Measurements from ENCODE around the gene CD300A.

CD300A gene

DNA sequence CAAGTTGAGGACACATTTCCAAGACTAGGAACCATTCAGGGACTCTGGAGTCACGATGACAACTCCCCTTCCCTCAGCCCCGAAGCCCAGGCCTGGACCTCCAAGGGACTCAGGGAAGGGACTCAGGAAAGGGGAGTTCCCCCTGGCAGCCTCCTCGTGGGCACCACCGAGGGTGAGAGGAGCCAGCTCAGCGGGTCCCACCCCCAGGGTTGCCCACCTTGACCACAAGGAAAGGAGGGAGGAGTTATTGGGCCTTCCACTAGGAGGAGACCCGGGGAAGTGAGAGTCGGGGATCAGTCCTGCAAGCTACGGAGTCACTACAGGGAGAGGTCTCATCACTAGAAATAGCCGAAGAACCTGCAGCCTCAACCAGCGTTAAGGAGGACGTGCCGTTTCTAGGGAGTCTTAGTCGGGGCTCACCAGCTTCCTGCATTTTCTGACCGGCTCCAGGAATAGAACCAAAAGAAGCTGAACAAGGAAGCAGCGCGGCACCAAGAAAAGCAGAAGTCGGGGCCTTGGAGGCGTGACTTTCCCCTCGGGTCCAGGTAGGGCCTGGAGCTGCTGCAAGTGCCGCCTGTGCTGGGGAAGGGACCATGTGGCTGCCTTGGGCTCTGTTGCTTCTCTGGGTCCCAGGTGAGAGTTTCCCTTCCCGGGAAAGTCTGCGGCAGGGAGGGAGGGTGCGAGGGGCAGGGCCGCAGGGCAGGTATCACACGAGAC is at the start of gene CD300A:
Gene CD300A (plus strand): TSS at position 524 of the 717 bp plus-strand sequence. CDS start 70 bp downstream, at position 594.
- DNase-seq, result no peak

DNA sequence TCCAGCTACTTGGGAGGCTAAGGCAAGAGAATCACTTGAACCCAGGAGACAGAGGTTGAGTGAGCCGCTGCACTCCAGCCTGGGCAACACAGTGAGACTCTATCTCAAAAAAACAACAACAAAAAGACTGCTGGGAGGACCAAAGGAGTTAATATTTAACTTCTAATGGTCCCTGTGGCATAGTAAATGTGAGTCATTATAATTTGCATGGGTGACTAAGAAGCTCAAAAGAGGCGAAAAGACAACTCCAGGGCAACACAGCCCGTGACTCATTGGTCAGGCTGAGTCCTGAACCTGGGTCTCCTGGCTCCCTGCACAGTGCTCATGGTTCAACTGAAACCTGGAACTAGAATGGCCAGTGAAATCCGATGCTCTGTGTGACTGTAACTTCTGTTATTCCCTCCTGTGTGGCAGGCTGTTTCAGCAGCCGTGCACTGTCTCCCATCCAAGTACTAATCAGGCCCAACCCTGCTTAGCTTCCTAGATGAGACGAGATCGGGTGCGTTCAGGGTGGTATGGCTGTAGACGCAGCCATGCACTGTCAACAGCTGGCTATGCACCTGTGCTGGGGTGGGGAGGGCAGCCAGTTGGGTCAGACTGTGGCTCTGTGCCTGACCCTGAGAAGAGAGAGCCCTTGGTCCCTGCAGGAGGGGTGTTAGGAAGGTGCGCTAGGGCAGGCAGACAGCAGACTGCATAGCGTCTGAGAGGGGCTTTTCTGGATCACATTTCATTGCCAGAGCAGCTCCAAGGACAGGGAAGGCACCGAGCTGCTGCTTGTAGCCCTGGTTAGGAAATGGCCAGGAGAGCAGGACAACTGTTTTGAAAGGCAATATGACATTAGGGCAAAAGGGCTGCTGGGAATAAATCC is 49.0 kb upstream of the CD300A start:
- DNase-seq, result no peak

- DNase-seq, result no peak
These were observed 46.5 kb upstream of the CD300A start for GRCh38 chr17:74419928-74420411.

DNA sequence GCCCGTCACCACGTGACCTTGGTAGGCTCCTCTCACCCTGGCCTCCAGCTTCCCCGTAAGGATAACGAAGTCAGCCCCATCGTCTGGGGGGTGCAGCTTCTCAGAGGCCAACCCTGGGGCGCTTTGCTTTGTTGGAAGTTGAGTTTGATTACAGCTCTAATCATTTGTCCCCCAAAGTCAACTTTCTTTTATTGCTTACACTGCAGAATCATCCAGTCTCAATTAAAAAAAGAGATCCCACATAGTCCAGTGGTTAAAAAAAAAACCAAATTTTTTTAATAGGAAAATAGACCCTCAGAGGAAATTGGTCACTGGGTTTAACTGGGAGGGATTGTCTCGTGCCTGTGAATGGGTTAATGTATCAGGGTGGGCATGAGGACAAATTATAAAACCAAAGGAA is 42.3 kb upstream of the CD300A start:
- no peak for DNase-seq

DNA sequence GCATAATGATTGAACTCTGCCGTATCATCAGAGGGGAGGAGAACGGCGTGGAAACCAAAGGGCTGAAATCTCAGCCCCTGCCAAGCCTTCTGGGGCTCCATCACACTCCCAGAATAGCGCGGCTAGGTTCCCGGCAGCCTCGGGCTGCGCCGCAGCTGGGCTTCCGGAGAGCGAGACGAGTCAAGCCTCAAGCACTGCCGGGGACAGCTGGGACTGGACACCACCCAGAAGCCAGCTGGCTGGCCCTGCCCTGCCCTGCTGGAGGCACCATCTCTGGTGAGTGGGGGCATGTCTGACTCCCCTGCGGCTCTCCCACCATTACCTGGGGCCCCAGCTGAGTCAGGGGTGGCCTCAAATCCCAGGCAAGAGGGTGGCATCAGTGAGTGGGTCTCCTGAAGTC is 41.8 kb upstream of the CD300A start:
- DNase-seq, result no peak

GRCh38 chr17:74426551-74427047 is 39.8 kb upstream of the CD300A start:
- no peak for DNase-seq

GRCh38 chr17:74427048-74427762 is 39.2 kb upstream of the CD300A start:
- no peak for DNase-seq

- DNase-seq, result no peak
These were observed 38.7 kb upstream of the CD300A start for GRCh38 chr17:74427763-74428153.

DNA sequence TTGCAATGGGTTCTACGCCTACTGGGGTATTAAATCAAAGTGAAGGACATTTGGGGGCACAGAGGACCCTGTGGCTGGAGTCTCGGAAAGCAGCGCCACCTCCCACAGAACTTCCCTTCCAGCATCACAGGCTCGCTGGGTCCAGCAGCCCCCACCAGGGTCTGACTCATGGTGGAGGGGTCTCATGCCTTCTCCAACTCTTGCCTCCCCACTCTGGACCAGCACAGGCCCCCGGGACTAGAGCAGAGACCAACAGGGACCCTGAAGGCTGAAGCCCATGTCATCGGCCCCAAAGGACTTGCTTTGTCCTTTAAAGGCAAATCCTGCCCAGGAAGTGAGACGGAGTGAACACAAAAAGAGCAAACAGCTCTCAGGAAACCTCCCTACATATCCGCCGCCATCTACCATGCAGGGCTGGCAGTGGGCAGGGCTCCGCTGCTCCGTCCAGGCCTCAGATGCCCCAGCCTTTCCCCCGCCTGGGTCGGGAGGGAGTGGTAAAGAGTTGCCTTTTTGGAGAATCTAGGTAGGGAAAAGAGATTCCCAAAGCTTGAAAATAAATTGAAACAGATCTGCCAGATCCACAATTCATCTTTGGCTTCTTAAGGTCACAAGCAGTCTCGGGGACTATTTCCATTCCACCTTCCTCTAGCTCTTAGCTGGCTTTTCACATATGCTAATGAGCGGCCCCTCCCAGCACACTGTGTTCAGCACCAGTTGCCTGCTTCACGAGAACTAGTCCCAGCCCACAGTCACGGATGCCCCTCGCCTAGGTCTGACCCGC is 36.6 kb upstream of the CD300A start:
- no peak for DNase-seq

DNA sequence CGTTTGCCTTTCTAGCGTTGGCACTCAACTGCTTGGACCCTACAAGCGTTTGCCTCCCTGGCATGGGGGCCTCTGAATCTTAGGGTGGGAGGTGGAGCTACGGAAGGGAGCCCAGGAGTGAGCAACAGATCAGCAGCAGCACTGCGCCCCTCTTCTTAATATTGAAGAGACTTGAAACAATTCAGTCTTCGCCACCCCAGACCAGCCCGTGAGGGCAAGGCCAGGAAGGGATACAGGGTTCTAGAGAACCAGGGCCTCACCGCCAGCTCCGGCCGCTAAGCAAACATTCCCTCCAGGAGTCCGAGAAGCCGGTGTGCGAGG is 36.1 kb upstream of the CD300A start:
- no peak for DNase-seq

- DNase-seq, result no peak
These were observed 35.5 kb upstream of the CD300A start for GRCh38 chr17:74430706-74431567.

DNA sequence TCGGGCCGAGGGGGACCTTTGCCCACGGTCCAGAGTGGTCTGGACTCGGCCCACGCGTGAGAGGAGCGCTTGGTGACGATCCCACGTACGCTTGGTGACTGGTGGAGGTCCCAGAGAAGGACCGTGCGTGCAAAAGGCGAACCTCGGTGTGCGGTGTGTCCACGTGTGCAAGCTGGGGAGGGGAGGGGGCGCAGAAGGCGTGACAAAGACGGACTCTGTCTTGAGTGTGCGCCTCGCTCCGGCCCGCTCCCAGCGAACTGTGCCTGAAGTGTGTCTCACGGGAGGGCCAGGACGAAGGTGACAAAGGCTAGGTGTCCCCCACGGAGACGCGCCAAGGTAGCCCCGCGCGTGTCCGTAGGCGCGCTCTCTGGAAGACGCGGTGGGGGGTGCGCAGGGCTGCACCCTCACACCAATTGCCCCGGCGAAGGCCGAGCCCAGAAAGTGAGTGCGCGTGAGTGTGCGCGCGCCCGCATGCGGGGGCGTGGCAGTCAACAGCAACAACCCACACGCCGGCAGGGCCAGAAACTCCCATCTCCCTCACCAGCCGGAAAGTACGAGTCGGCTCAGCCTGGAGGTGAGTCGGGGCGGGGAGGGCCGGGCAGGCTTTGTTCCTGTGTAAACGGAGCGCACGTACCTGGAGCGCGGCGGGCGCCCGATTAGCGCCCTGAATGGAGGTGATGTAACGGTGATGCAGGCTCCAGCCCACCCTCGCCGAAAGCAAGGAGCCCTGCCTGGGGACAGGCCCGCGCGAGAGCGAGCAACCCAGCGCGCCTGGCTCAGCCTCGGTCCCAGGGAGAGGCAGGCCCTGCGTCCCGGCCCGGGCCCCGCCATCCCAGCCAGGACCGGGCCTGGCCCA is 34.6 kb upstream of the CD300A start, which contains the start of gene GPRC5C:
Gene GPRC5C (plus strand): TSS at position 521 of the 856 bp plus-strand sequence. CDS start 7,689 bp downstream, outside the sequence.
- DNase-seq, result peak; percentile 39

- no peak for DNase-seq
These were observed 34.1 kb upstream of the CD300A start for GRCh38 chr17:74432424-74432690.

- DNase-seq, result no peak
These were observed 33.6 kb upstream of the CD300A start for GRCh38 chr17:74432766-74433391.

- DNase-seq, result no peak
These were observed 32.9 kb upstream of the CD300A start for GRCh38 chr17:74433421-74434121.

DNA sequence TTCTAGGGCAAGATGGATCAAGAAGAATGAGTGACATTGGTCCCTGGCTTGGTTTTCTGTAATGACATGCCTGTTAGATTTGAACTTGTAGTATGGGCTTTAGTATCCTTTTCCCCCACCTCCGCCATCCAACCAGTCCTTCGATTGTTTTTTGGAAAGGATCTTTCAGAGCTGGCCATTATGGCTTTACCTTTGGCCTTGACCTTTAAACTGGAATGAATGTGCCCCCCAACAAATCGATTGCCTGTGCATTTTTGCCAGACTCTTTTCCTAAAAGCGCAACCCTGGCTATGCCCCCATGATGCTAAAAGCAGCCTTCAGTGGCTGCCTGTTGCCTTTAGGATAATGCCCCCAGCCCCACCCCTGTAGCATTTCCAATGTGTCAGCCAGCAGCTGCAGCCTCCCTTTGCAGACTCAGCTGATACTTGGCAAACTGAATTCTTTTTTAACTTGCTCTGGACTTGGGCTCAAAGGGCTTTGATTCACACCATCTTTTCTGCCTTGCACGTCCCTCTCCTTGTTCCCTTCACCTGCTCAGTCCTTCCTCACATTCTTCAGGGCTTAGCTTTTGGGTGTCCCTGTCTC is 30.6 kb upstream of the CD300A start:
- DNase-seq, result no peak

- no peak for DNase-seq
These were observed 28.7 kb upstream of the CD300A start for GRCh38 chr17:74437702-74438101.

GRCh38 chr17:74439691-74440567 is 26.5 kb upstream of the CD300A start:
- no peak for DNase-seq
